Measurements from ENCODE around the gene GJA8.
"Not testable (repeated sequence)": the region's sequence is repeated elsewhere in the genome, so short reads cannot be mapped to it uniquely, and the experiment has no call there.

DNA sequence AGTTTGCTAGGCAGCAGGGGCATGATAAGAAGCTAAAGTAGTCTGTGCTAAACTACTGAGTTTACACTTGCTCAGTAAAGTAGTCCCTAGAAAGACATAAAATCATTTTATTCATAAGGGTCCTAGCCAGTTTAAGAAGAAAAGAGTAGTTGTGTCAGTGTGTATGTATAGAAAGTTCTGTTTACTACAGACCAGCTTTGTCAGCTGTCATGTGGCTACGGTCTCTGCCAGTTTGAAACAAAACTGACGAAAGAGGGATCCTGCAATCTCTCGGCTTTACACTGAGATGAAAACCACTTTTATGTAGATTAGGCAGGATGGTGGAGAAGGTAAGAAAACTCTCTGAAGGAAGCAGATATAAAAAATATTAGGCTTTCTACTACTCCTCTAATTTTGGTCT lies 32.7 kb downstream of the GJA8 start:
- TF ChIP-seq, protein P1, sequence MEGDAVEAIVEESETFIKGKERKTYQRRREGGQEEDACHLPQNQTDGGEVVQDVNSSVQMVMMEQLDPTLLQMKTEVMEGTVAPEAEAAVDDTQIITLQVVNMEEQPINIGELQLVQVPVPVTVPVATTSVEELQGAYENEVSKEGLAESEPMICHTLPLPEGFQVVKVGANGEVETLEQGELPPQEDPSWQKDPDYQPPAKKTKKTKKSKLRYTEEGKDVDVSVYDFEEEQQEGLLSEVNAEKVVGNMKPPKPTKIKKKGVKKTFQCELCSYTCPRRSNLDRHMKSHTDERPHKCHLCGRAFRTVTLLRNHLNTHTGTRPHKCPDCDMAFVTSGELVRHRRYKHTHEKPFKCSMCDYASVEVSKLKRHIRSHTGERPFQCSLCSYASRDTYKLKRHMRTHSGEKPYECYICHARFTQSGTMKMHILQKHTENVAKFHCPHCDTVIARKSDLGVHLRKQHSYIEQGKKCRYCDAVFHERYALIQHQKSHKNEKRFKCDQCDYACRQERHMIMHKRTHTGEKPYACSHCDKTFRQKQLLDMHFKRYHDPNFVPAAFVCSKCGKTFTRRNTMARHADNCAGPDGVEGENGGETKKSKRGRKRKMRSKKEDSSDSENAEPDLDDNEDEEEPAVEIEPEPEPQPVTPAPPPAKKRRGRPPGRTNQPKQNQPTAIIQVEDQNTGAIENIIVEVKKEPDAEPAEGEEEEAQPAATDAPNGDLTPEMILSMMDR (tag by site-specific recombination; IDR thresholded peaks at IDR 0.05) = not testable (repeated sequence)
- TF ChIP-seq ZNF112, ZNF48, ZBTB1 (tag by site-specific recombination; IDR thresholded peaks at IDR 0.05): not testable (repeated sequence)
- TF ChIP-seq, protein P2, sequence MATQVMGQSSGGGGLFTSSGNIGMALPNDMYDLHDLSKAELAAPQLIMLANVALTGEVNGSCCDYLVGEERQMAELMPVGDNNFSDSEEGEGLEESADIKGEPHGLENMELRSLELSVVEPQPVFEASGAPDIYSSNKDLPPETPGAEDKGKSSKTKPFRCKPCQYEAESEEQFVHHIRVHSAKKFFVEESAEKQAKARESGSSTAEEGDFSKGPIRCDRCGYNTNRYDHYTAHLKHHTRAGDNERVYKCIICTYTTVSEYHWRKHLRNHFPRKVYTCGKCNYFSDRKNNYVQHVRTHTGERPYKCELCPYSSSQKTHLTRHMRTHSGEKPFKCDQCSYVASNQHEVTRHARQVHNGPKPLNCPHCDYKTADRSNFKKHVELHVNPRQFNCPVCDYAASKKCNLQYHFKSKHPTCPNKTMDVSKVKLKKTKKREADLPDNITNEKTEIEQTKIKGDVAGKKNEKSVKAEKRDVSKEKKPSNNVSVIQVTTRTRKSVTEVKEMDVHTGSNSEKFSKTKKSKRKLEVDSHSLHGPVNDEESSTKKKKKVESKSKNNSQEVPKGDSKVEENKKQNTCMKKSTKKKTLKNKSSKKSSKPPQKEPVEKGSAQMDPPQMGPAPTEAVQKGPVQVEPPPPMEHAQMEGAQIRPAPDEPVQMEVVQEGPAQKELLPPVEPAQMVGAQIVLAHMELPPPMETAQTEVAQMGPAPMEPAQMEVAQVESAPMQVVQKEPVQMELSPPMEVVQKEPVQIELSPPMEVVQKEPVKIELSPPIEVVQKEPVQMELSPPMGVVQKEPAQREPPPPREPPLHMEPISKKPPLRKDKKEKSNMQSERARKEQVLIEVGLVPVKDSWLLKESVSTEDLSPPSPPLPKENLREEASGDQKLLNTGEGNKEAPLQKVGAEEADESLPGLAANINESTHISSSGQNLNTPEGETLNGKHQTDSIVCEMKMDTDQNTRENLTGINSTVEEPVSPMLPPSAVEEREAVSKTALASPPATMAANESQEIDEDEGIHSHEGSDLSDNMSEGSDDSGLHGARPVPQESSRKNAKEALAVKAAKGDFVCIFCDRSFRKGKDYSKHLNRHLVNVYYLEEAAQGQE (tag by site-specific recombination; IDR thresholded peaks at IDR 0.05) = not testable (repeated sequence)
- TF ChIP-seq, protein P3, sequence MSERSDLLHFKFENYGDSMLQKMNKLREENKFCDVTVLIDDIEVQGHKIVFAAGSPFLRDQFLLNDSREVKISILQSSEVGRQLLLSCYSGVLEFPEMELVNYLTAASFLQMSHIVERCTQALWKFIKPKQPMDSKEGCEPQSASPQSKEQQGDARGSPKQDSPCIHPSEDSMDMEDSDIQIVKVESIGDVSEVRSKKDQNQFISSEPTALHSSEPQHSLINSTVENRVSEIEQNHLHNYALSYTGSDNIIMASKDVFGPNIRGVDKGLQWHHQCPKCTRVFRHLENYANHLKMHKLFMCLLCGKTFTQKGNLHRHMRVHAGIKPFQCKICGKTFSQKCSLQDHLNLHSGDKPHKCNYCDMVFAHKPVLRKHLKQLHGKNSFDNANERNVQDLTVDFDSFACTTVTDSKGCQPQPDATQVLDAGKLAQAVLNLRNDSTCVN (tag by site-specific recombination; optimal IDR thresholded peaks at IDR 0.05) = not testable (repeated sequence)
